AG09319 (cell line): Measurements from ENCODE around the gene MRFAP1.

Experiments
- DNase-seq: peaks from one replicate; pipeline ENCODE4 v3.0.0-alpha.2; 2010; ENCODE audit warnings: low read depth; ENCODE audit errors: extremely low read depth
- TF ChIP-seq, protein P1 (sequence below): IDR thresholded peaks from 2 replicates; pipeline ENCODE4 v1.5.1; 2011; ENCODE audit warnings: low read depth, mild to moderate bottlenecking, inconsistent platforms, low read length, moderate library complexity

MRFAP1 gene

DNA sequence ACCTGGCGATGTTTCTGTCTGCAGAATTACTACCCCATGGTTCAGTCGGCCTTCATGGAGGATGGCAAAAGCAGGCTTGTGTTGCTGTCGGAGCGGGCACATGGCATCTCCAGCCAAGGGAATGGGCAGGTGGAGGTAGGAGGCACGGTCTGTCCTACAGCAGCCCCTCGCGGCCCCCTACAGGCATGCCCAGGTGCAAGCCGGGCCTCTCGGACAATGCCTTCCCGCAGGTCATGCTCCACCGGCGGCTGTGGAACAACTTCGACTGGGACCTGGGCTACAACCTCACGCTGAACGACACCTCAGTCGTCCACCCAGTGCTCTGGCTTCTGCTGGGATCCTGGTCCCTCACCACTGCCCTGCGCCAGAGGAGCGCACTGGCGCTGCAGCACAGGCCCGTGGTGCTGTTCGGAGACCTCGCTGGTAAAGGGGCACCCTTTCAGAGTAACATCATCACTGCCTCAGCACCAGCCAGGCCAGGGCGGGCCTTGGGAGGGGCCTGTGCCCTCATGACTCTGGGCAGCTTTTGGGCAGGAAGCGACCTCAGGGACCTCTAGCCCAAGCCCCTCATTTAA, 29.5 kb upstream of the MRFAP1 start:
- no peak for DNase-seq
- TF ChIP-seq, protein P1, sequence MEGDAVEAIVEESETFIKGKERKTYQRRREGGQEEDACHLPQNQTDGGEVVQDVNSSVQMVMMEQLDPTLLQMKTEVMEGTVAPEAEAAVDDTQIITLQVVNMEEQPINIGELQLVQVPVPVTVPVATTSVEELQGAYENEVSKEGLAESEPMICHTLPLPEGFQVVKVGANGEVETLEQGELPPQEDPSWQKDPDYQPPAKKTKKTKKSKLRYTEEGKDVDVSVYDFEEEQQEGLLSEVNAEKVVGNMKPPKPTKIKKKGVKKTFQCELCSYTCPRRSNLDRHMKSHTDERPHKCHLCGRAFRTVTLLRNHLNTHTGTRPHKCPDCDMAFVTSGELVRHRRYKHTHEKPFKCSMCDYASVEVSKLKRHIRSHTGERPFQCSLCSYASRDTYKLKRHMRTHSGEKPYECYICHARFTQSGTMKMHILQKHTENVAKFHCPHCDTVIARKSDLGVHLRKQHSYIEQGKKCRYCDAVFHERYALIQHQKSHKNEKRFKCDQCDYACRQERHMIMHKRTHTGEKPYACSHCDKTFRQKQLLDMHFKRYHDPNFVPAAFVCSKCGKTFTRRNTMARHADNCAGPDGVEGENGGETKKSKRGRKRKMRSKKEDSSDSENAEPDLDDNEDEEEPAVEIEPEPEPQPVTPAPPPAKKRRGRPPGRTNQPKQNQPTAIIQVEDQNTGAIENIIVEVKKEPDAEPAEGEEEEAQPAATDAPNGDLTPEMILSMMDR, result no peak

DNA sequence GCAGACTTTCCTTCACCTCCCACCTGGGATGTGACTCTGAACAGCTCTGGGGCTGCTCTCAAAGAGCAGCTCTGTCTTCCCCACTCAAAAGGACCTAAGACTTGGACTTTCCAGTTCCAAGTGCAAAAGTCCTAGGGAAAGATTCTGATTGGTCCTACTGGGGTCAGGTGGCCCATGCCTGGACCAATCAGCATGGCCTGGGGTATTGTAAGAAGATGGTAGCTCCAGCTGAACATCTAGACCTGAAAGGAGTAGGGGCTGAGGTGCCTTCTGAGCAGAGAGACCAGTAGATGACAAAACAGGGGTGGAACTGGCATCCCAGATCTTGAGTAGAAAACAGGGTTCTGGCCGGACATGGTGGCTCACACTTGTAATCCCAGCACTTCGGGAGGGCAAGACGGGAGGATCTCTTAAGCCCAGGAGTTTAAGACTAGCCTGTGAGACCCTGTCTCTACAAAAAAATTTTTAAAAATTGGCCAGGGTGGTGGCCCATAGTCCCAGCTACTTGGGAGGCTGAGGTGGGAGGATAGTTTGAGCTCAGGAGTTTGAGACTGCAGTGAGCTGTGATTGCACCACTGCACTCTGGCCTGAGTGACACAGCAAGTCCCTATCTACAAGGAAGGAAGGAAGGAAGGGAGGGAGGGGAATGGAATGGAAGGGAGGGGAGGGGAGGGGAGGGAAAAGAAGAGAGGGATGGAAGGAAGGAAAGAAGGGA, 27.4 kb upstream of the MRFAP1 start:
- TF ChIP-seq, protein P1, result no peak
- DNase-seq, result no peak

DNA sequence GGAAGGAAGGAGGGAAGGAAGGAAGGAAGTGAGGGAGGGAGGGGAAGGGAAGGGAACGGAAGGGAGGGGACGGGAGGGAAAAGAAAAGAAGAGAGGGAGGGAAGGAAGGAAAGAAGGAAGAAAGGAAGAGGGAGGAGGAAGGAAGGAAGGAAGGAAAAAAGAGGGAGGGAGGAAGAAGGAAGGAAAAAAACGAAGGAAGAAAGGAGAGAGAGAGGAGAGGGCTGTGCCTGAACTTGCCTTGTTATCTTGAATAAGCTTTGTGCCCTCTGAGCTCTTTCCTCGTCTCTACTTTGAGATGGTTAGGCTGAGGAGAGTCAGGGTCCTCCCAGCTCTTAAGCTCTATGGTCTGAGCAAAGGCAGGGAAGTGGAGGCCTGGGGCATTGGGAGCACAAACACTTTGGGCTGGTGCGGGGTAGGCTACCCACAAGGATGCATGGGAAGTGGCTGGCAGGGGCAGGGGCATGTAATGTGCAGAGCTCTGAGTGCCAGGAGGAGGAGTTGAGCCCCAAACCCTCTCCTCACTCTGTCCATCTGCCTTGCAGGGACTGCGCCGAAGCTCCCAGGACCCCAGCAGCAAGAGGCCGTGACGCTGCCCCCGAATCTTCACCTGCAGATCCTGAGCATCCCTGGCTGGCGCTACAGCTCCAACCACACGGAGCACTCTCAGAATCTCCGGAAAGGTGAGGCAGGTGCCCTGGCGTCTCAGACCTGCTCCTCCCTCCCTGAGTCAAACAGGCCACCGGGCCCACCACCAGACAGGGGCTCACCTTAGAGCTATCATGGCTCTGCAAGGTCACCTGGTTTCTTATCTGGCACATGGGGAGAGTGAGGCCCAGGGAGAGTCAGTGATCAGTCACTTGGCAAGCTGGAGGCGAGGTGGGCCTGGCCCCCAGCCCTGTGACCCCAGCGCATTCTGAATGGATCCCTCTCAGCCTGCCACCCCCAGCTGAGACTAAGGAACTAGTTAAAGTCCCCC, 26.5 kb upstream of the MRFAP1 start:
- DNase-seq, result no peak
- TF ChIP-seq, protein P1, result no peak

DNA sequence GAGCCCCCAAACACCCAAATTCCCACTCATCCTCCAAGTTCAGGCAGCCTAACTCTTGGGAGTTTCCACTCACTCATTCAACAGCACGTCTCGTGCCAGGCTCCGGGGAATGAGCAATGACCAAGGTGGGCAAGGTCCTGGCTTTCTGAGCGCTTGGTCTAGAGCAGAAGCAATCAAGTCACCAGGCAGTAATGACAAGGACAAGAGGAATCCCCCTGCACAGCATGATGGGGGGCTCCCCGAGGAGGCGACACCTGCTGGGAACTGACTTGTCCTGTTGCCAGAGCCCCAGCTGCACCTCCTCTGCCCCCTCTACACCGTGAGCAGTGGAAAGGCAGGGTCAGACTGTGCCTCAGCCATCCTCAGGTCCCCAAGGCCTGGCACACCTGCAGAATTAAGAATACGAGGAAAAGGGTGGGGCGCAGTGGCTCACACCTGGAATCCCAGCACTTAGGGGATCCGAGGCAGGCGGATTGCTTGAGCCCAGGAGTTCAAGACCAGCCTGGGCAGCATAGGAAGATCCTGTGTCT, 25.7 kb upstream of the MRFAP1 start:
- DNase-seq, result no peak
- TF ChIP-seq, protein P1, result no peak

DNA sequence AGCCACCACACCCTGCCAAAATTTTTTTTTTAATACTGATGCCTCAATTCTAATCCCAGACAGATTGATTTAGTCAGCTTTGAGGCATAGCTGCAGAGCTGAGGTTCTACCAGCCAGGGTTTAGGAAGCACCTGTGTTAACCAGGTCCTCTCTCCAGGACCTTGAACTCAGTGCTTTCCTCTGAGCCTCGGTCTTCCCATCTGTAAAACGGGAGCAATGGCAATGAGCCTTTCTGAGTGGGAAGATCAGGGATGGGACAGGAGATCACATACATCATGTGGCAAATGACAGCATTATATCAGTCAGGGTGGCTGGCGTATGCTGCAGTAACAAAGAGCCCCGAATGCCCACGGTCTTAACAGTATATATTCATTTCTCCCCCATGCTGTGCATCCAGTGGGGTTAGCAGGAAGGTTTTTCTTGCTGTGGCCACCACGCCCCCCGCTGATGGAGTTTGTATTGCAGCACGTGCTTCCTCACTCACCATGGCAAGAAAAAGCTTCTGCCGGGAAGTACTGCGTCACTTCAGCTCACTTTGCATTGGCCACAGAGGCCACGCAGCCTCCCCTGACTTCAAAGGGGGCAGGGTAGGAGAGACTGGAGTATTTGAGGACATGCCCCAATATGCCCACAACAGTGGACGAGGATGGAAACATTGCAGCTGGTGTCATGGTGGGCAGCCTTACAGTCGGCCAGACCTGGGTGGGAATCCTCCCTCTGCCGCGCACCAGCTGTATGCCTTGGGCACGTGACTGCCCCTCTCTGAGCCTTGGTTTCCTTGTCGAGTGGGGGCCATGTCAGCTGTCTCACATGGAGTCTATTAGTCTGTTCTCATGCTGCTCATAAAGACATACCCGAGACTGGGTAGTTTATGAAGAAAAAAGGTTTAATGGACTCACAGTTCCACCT, 24.1 kb upstream of the MRFAP1 start:
- no peak for DNase-seq

DNA sequence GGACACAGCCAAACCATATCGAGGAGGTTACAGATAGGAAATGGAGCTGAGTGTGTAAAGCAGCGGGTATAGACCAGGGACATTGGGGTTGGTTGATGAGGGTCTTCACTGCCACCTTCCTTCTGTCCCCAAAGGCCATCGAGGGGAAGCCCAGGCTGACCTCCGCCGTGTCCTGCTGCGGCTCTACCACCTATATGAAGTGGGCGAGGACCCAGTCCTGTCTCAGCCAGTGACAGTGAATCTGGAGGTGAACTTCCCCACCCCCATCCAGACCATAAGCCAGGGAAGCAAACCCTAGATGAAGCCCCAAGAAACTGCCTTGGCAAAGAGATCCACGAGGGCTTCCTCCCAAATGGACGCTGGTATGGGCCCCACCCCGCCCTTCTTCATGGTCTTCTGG, 23.2 kb upstream of the MRFAP1 start:
- DNase-seq, result no peak

More for the DNA sequence above, 24.1 kb upstream of the MRFAP1 start:
- TF ChIP-seq, protein P1, result no peak

More for the DNA sequence above, 23.2 kb upstream of the MRFAP1 start:
- TF ChIP-seq, protein P1, result no peak
